ENCODE measurements around the gene SESTD1. TPM values are rescaled to one million over a fixed set of nuclear protein-coding genes. Genes with fewer than 3 reads are reported as not detected.

SESTD1 gene
- total and polyA plus RNA-seq, 2 of the 8 experiments (the other 6 are each of a cell fraction or from before 2014, with no cell fraction given), result 5.2 to 49.6 TPM

DNA sequence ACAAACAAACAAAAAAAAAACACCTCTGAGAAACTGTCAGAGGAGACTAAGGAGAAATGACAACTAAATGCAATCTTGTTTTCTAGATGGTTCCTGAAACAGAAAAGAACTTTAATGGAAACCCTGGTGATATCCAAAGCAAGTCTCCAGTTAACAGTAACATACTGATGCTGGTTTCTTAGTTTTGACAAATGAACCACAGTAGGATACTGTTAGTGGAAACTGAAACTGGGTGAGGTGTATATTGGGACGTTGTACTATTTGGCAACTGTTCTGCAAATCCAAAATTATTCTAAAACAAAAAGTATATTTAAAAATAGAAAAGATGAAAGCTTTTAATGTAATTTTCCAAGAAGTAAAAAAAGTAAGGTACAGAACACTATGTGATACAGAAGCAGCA lies 11.4 kb downstream of the SESTD1 start:
- no peaks in the 10 kb centered on the region for H3K9me3 ChIP-seq (ENCODE audit: insufficient read depth in 2 of 2, low read depth in 1 of 2, low read length in 1 of 2)
- no peak overlapping the region for H3K4me2 ChIP-seq (ENCODE audit: insufficient read depth in 1 of 2, low read depth in 2 of 2, low read length in 2 of 2)
- H3K23me2 ChIP-seq (ENCODE audit: low read depth, low read length), result no peaks in the 10 kb centered on the region
- no peaks in the 10 kb centered on the region; the same call in 1 of the 2 replicates for H3K79me1 ChIP-seq (ENCODE audit: low read depth, low read length)
- TF ChIP-seq HDAC6 (IDR thresholded peaks at IDR 0.05; ENCODE audit: low read depth, low read length) (no peak), POLR2AphosphoS5 (IDR thresholded peaks at IDR 0.05; ENCODE audit: low read depth, low read length) (no peak), KDM5A (IDR thresholded peaks at IDR 0.05; ENCODE audit: low read length) (no peak), CHD1 (IDR thresholded peaks at IDR 0.05; ENCODE audit: low read depth, low read length) (no peak), EGR1 (IDR thresholded peaks at IDR 0.05; ENCODE audit: borderline replicate concordance, low read depth, low read length) (no peak), TAF1 (IDR thresholded peaks at IDR 0.05; ENCODE audit: low read depth, low read length) (no peak), SIX5 (IDR thresholded peaks at IDR 0.05; ENCODE audit: low read depth, low read length) (no peak), JUN (IDR thresholded peaks at IDR 0.05; ENCODE audit: low read depth, low read length) (no peak), CHD2 (IDR thresholded peaks at IDR 0.05; ENCODE audit: low read length) (no peak), RAD21 (IDR thresholded peaks at IDR 0.05 in 1 of 2, conservative IDR thresholded peaks at IDR 0.05 in 1 of 2; ENCODE audit: low read depth in 2 of 2, low read length in 2 of 2) (no peak)
- TF ChIP-seq, protein P1, sequence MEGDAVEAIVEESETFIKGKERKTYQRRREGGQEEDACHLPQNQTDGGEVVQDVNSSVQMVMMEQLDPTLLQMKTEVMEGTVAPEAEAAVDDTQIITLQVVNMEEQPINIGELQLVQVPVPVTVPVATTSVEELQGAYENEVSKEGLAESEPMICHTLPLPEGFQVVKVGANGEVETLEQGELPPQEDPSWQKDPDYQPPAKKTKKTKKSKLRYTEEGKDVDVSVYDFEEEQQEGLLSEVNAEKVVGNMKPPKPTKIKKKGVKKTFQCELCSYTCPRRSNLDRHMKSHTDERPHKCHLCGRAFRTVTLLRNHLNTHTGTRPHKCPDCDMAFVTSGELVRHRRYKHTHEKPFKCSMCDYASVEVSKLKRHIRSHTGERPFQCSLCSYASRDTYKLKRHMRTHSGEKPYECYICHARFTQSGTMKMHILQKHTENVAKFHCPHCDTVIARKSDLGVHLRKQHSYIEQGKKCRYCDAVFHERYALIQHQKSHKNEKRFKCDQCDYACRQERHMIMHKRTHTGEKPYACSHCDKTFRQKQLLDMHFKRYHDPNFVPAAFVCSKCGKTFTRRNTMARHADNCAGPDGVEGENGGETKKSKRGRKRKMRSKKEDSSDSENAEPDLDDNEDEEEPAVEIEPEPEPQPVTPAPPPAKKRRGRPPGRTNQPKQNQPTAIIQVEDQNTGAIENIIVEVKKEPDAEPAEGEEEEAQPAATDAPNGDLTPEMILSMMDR (IDR thresholded peaks at IDR 0.05; ENCODE audit: control extremely low read depth in 1 of 3, insufficient read depth in 1 of 3, low read depth in 1 of 3, low read length in 3 of 3), result no peak
- no peak overlapping the region for H3K56ac ChIP-seq (replicated peaks; ENCODE audit: insufficient read length, low read depth, low read length)
- no peak overlapping the region for H3K9ac ChIP-seq (replicated peaks in 1 of 4; ENCODE audit: extremely low read depth in 1 of 4, low read depth in 3 of 4, low read length in 3 of 4)
- H3K18ac ChIP-seq (ENCODE audit: extremely low read depth, low read length), result no peak overlapping the region
- H3K23ac ChIP-seq (ENCODE audit: insufficient read length), result no peak overlapping the region
- H2BK20ac ChIP-seq (ENCODE audit: low read length), result no peak overlapping the region
- peaks cover 0 to 51% of the 10 kb centered on the region in 2 experiments; a peak in 2 of 4 replicates for H3K79me2 ChIP-seq (ENCODE audit: control insufficient read depth in 1 of 2, insufficient read depth in 2 of 2, low read length in 2 of 2)
- H3K4me1 ChIP-seq (replicated peaks in 1 of 4; ENCODE audit: control insufficient read depth in 3 of 4, insufficient read depth in 4 of 4, low read length in 3 of 4), result peaks cover 0 to 3% (median 0%) of the 10 kb centered on the region in 4 experiments; a peak in 1 of 7 replicates
- no peak for FAIRE-seq
- H3K27me3 ChIP-seq (replicated peaks in 1 of 4; ENCODE audit: control insufficient read depth in 3 of 4, extremely low read depth in 1 of 4, insufficient read depth in 3 of 4, low read length in 3 of 4), result no peaks in the 10 kb centered on the region
- H4K91ac ChIP-seq (replicated peaks; ENCODE audit: insufficient read length, low read length), result no peak overlapping the region
- no peak overlapping the region for H2BK120ac ChIP-seq (replicated peaks; ENCODE audit: low read depth, low read length)
- H2BK15ac ChIP-seq (ENCODE audit: low read length), result no peak overlapping the region
- H3K4ac ChIP-seq (replicated peaks; ENCODE audit: insufficient read length, low read depth, low read length), result no peak overlapping the region
- no peak overlapping the region for H3K14ac ChIP-seq (ENCODE audit: insufficient read length)
- no peaks in the 10 kb centered on the region for H3K36me3 ChIP-seq (ENCODE audit: control insufficient read depth in 2 of 4, insufficient read depth in 4 of 4, low read length in 3 of 4)
- no peak overlapping the region for H3K27ac ChIP-seq (ENCODE audit: low read depth, low read length)
- POLR2A ChIA-PET (ENCODE audit: partially characterized antibody), result no interaction called here
- no peak overlapping the region for H2BK12ac ChIP-seq (ENCODE audit: low read depth, low read length)
- H2BK5ac ChIP-seq (ENCODE audit: low read depth, low read length), result no peak overlapping the region
- H3K4me3 ChIP-seq (ENCODE audit: extremely low read depth in 1 of 4, insufficient read depth in 2 of 4, low read depth in 3 of 4, low read length in 4 of 4), result no peak overlapping the region
- H2AK5ac ChIP-seq (ENCODE audit: low read depth, low read length), result no peak overlapping the region
- DNase-seq (ENCODE audit: low read depth in 1 of 2, low spot score in 2 of 2), result no peak
- H4K8ac ChIP-seq (ENCODE audit: extremely low read depth, insufficient read depth, low read length), result no peak overlapping the region
- no peak overlapping the region for H4K5ac ChIP-seq (ENCODE audit: insufficient read length, low read depth, low read length)
- H4K20me1 ChIP-seq (replicated peaks in 1 of 2; ENCODE audit: control insufficient read depth in 1 of 2, insufficient read depth in 2 of 2, low read length in 2 of 2), result no peaks in the 10 kb centered on the region
- no peak overlapping the region for H2AFZ ChIP-seq (ENCODE audit: low read length)
- CTCF ChIA-PET (ENCODE audit: partially characterized antibody), result no interaction called here
- WGBS, 2 experiments (ENCODE audit: extremely low coverage in 1 of 2, insufficient coverage in 1 of 2, insufficient read length in 1 of 2, insufficient replicate concordance in 2 of 2, low coverage in 1 of 2, low lambda C conversion rate in 2 of 2, missing lambda C conversion rate in 1 of 2), result 84% methylated on average over 1 of the region's 1 CpG; no CpG with 5 or more reads in 1 of the 2 experiments
